Liver (tissue), 9 donors: ENCODE results near the gene DMAP1. TPM values are rescaled to one million over a fixed set of nuclear protein-coding genes. Genes with fewer than 3 reads are reported as not detected.

ENCODE experiments used
- DNase-seq: peaks from one replicate; pipeline ENCODE4 v3.0.0-alpha.2; 2017; ENCODE audit warnings: low spot score
- H3K27ac ChIP-seq, 2 donors: one replicate each; pipeline ENCODE4 v1.7.0; 2013; ENCODE audit warnings: inconsistent platforms in 2 of 2, low read length in 2 of 2, control low read depth in 1 of 2, low read depth in 1 of 2, mild to moderate bottlenecking in 1 of 2
- H3K27me3 ChIP-seq, 4 donors: one replicate each; pipeline versions ENCODE4 v1.6.1 to v1.7.0; 2013; ENCODE audit warnings: low read length in 3 of 4, inconsistent platforms in 1 of 4, mild to moderate bottlenecking in 1 of 4, moderate library complexity in 1 of 4; ENCODE audit not compliant: control insufficient read depth in 4 of 4, insufficient read depth in 4 of 4
- H3K36me3 ChIP-seq, 4 donors: one replicate each; pipeline versions ENCODE4 v1.6.1 to v1.7.0; 2013; ENCODE audit warnings: low read length in 3 of 4, mild to moderate bottlenecking in 3 of 4, low read depth in 1 of 4, moderate library complexity in 1 of 4; ENCODE audit not compliant: control insufficient read depth in 4 of 4, insufficient read depth in 3 of 4
- H3K4me1 ChIP-seq, 4 donors: one replicate each; pipeline versions ENCODE4 v1.6.1 to v1.7.0; 2013; ENCODE audit warnings: low read length in 3 of 4, mild to moderate bottlenecking in 3 of 4, moderate library complexity in 1 of 4; ENCODE audit not compliant: control insufficient read depth in 4 of 4, insufficient read depth in 4 of 4
- H3K4me3 ChIP-seq, 3 donors: one replicate each; pipeline versions ENCODE4 v1.6.1 to v1.7.0; 2013; ENCODE audit warnings: low read length in 3 of 3, control low read depth in 1 of 3, low read depth in 1 of 3, mild to moderate bottlenecking in 1 of 3
- H3K9ac ChIP-seq, 2 donors: one replicate each; pipeline ENCODE4 v1.7.0; 2013; ENCODE audit warnings: low read length in 2 of 2, mild to moderate bottlenecking in 2 of 2, moderate library complexity in 2 of 2, control low read depth in 1 of 2, low read depth in 1 of 2
- H3K9me3 ChIP-seq, 4 donors: one replicate each; pipeline versions ENCODE4 v1.6.1 to v1.7.0; 2013; ENCODE audit warnings: low read length in 3 of 4; ENCODE audit not compliant: control insufficient read depth in 4 of 4
- ATF3 ChIP-seq: IDR thresholded peaks from 2 replicates; pipeline ENCODE4 v1.6.1; 2016; ENCODE audit warnings: antibody characterized with exemption
- EGR1 ChIP-seq, 2 donors: IDR thresholded peaks; 2 replicates each; pipeline ENCODE4 v1.6.1; 2016 to 2018; ENCODE audit warnings: antibody characterized with exemption in 2 of 2, low read depth in 2 of 2
- FOXA1 ChIP-seq: IDR thresholded peaks from 2 replicates; pipeline ENCODE4 v1.6.1; 2016; ENCODE audit warnings: antibody characterized with exemption
- FOXA2 ChIP-seq: IDR thresholded peaks from 2 replicates; pipeline ENCODE4 v1.6.1; 2016; ENCODE audit warnings: antibody characterized with exemption
- GABPA ChIP-seq, 2 donors: IDR thresholded peaks in 1 of 2; conservative IDR thresholded peaks in 1 of 2; 2 replicates each; pipeline ENCODE4 v1.6.1; 2016; ENCODE audit warnings: antibody characterized with exemption in 2 of 2, mild to moderate bottlenecking in 1 of 2, moderate library complexity in 1 of 2
- HNF4A ChIP-seq, 2 donors: conservative IDR thresholded peaks; 2 replicates each; pipeline ENCODE4 v1.6.1; 2016; ENCODE audit warnings: antibody characterized with exemption in 2 of 2, mild to moderate bottlenecking in 2 of 2
- HNF4G ChIP-seq: IDR thresholded peaks from 2 replicates; pipeline ENCODE4 v1.6.1; 2016; ENCODE audit warnings: antibody characterized with exemption
- JUND ChIP-seq, 2 donors: IDR thresholded peaks; 2 replicates each; pipeline ENCODE4 v1.6.1; 2016; ENCODE audit warnings: antibody characterized with exemption in 2 of 2
- MAX ChIP-seq: IDR thresholded peaks from 2 replicates; pipeline ENCODE4 v1.6.1; 2016; ENCODE audit warnings: antibody characterized with exemption
- NR2F2 ChIP-seq: IDR thresholded peaks from 2 replicates; pipeline ENCODE4 v1.6.1; 2016; ENCODE audit warnings: antibody characterized with exemption
- RAD21 ChIP-seq, 2 donors: IDR thresholded peaks; 2 replicates each; pipeline ENCODE4 v1.6.1; 2016; ENCODE audit warnings: antibody characterized with exemption in 2 of 2, mild to moderate bottlenecking in 2 of 2
- REST ChIP-seq: IDR thresholded peaks from 2 replicates; pipeline ENCODE4 v1.6.1; 2016; ENCODE audit warnings: antibody characterized with exemption, mild to moderate bottlenecking
- SP1 ChIP-seq: IDR thresholded peaks from 2 replicates; pipeline ENCODE4 v1.6.1; 2018; ENCODE audit warnings: antibody characterized with exemption, mild to moderate bottlenecking
- TAF1 ChIP-seq: conservative IDR thresholded peaks from 2 replicates; pipeline ENCODE4 v1.6.1; 2016; ENCODE audit warnings: antibody characterized with exemption, mild to moderate bottlenecking
- YY1 ChIP-seq: IDR thresholded peaks from 2 replicates; pipeline ENCODE4 v1.6.1; 2016; ENCODE audit warnings: antibody characterized with exemption, mild to moderate bottlenecking
- ZBTB33 ChIP-seq: IDR thresholded peaks from 2 replicates; pipeline ENCODE4 v1.6.1; 2016; ENCODE audit warnings: antibody characterized with exemption
- WGBS: extraction: QIAGEN DNeasy Blood & Tissue Kit; methylation state at CpG from one replicate; pipeline ENCODE4 v1.1.7; 2013; 5-methylcytosine and 5-hydroxymethylcytosine counted together
- polyA plus RNA-seq, 2 donors: library from polyadenylated mRNA; stranded (reverse) in 1 of 2; unstranded in 1 of 2; fragments of 200-250 nt in 1 of 2; fragments of >200 nt in 1 of 2; fragmentation: Nextera tagmentation in 1 of 2; extraction: Ambion mirVana in 1 of 2; gene quantifications; one replicate each; pipeline versions ENCODE4 v1.2.1 to v1.2.3, GENCODE V29; 2013 to 2015
- total RNA-seq, 2 donors: library from RNA; depleted of rRNA; stranded (reverse); fragments of >200 nt; gene quantifications; one replicate each; pipeline ENCODE4 v1.2.3, GENCODE V29; 2014
- donor health status: healthy.
- donor health status: healthy.
- donor health status: healthy.
- donor health status: healthy.
- donor health status: healthy.

DMAP1 gene
- total and polyA plus RNA-seq, 4 donors: 15.3 to 24.8 (median 18.3) TPM

- TF ChIP-seq FOXA1 (no peak), MAX (no peak), ZBTB33 (no peak), HNF4A (conservative IDR thresholded peaks at IDR 0.05) (no peak), NR2F2 (no peak), TAF1 (no peak), RAD21 (IDR thresholded peaks at IDR 0.05) (no peak)
Measured at GRCh38 chr1:44251486-44251885, 38.2 kb downstream of the DMAP1 start (continued).

- no peak for TF ChIP-seq YY1
- no peak for TF ChIP-seq JUND (IDR thresholded peaks at IDR 0.05)
- no peak for TF ChIP-seq HNF4A (conservative IDR thresholded peaks at IDR 0.05)
- TF ChIP-seq EGR1 (IDR thresholded peaks at IDR 0.05; ENCODE audit: low read depth in 2 of 2): no peak
- TF ChIP-seq HNF4G: no peak
- TF ChIP-seq TAF1: no peak
- no peak for TF ChIP-seq MAX
- no peak for TF ChIP-seq FOXA2
- TF ChIP-seq RAD21 (IDR thresholded peaks at IDR 0.05): no peak
- TF ChIP-seq NR2F2: no peak
- no peak for TF ChIP-seq FOXA1
- TF ChIP-seq SP1: no peak
- TF ChIP-seq ATF3: no peak
- TF ChIP-seq REST: no peak
- TF ChIP-seq GABPA (IDR thresholded peaks at IDR 0.05 in 1 of 2, conservative IDR thresholded peaks at IDR 0.05 in 1 of 2): no peak
- no peak for DNase-seq
- Histone ChIP-seq H3K9ac (no peak overlapping the region), H3K27ac (no peak overlapping the region), H3K36me3 (peaks cover 0 to 3% (median 0%) of the 10 kb centered on the region in 4 donors), H3K27me3 (no peaks in the 10 kb centered on the region), H3K4me1 (no peaks in the 10 kb centered on the region), H3K4me3 (no peak overlapping the region), H3K9me3 (no peaks in the 10 kb centered on the region)
- WGBS: 95% methylated on average over 23 of the region's 23 CpGs
Measured at GRCh38 chr1:44251989-44252671, 38.9 kb downstream of the DMAP1 start.
